Forelimb muscle (tissue), 1 donor: ENCODE data around the gene DYRK3. TPM values are rescaled to one million over a fixed set of nuclear protein-coding genes. Genes with fewer than 3 reads are reported as not detected.

Source experiments
- DNase-seq: peaks from one replicate; pipeline ENCODE4 v3.0.0-alpha.2; 2013; ENCODE audit warnings: low read depth
- polyA plus RNA-seq: library from polyadenylated mRNA; unstranded; fragments of 120-200 nt; gene quantifications from one replicate; pipeline ENCODE4 v1.2.1, GENCODE V29; 2013; ENCODE audit not compliant: insufficient read length

DYRK3 gene
- polyA plus RNA-seq, 1 donor = 3.6 TPM

DNA sequence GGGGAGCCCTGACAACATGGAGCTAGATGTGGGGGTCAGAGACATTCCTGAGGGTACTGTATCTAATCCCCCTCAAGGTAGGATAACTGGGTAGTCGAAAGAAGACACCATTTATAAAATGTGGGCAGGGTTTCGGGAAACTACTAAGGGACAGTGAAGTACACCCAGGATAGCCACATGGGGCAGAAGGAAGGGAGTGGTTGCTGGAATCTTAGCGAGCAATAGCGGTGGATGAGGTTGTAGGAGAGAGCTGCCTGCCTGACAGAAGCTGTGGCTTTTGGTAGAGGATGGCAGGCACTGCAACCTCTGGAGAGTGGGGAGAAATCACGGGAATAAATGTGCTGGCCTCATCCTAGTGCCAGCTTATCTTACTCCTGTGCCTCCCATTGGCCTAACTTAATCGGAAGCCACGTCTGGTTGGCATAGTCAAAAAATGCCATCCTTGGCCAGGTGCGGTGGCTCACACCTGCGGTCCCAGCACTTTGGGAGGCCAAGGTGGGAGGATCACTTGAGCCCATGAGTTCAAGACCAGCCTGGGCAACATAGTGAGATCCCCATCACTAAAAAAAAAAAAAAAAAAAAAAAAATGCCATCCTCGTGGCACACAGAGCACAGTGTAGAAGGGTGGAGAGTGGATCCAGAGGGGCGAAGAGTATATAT lies 26.0 kb downstream of the DYRK3 start:
- DNase-seq = no peak

DNA sequence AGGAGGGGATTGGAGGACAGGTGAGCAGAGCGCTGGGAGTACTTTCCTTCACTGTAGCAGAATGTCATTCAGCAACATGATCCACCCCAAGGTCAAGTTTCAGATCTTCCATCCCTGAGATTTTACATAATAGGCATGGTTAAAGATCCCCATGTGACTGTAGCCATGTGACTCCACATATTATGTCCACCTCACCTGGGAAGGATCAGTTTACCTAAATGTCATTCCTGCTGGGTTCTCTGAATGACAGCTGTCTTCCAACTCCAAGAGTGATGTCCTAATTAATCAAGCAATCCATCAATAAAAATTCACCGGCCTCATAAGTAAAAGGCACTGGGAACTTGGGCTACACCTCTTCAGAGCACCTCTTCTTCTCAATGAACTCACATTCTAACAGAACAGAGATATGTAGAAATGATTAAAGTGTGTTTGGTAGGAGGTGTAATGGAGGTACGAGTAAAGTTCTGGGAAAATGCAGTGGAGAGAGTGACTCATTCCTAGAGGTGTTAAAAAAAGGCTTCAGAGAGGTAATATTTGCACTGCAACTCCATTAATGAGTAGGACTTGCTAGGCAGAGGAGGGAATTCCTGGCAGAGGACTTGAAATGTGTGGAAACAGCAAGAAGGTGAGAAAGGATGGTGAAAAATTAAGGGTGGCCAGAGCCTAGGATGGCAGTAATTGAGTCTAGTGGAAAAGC lies 27.2 kb downstream of the DYRK3 start:
- DNase-seq = no peak

GRCh38 chr1:206663362-206663761 lies 28.0 kb downstream of the DYRK3 start:
- no peak for DNase-seq

GRCh38 chr1:206663832-206664652 lies 28.7 kb downstream of the DYRK3 start:
- no peak for DNase-seq

GRCh38 chr1:206664740-206665139 lies 29.4 kb downstream of the DYRK3 start:
- no peak for DNase-seq

DNA sequence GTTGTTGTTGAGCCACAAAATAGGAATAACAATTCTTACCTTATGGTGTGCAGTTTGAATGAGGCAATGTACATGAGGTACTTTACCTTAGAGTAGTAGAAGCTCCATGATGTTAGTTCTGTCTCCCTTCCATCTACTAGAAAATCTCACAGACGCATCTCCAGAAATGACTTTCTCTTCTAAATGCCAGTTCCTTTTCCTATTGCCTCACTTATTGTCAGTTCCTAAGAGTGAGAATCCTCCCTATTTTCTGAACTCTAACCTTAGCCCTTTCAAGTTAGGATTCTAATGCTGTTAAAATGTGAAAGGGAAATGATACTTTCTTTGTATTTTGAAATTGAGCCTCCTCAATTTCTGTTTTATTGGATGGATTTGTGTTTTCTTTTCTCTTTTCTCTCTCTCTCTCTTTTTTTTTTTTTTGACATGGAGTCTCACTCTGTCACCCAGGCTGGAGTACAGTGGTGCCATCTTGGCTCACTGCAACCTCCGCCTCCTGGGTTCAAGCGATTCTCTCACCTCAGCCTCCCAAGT lies 30.8 kb downstream of the DYRK3 start:
- no peak for DNase-seq

- DNase-seq = no peak
Measured at GRCh38 chr1:206666954-206667665, 31.8 kb downstream of the DYRK3 start.

DNA sequence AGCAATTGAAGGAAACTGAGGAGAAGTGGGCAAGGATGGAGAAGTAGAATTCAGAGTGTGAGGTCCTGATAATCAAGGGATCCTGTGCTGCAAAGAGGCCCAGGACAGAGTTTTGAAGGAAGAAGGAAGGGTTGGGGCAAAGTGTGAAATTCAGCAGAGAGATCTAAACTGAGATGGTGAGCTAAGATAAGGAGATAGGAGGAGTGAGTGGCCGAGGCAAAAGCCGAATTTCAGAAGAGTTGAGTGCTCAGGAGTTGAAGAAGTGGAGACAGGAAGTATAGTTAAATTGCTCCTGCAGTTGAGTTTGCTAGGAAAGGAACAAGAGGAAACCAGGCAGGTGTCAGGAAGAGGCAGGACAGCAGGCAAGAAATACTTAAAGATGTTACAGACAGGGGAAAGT lies 33.0 kb downstream of the DYRK3 start:
- no peak for DNase-seq

DNA sequence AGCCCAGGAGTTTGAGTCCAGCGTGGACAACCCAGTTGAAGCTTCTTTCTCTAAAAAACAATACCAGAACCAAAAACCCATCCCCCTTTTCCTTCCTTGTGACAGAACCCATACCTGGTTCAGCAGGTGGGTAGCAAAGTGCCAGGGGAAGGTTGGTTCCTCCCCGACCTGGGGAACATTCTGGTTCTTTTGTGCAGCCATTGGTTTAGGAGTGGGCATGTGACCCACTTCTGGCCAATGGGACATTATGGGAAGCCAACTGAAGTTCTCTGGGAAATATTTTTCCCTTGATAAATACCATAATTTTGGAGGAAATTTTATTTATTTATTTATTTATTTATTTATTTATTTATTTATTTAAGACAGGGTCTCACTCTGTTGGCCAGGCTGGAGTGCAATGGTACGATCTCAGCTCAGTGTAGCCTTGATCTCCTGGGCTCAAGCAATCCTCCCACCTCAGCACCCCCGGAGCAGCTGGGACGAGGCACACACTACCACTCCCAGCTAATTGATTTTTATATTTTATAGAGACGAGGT lies 33.6 kb downstream of the DYRK3 start:
- DNase-seq = no peak

DNA sequence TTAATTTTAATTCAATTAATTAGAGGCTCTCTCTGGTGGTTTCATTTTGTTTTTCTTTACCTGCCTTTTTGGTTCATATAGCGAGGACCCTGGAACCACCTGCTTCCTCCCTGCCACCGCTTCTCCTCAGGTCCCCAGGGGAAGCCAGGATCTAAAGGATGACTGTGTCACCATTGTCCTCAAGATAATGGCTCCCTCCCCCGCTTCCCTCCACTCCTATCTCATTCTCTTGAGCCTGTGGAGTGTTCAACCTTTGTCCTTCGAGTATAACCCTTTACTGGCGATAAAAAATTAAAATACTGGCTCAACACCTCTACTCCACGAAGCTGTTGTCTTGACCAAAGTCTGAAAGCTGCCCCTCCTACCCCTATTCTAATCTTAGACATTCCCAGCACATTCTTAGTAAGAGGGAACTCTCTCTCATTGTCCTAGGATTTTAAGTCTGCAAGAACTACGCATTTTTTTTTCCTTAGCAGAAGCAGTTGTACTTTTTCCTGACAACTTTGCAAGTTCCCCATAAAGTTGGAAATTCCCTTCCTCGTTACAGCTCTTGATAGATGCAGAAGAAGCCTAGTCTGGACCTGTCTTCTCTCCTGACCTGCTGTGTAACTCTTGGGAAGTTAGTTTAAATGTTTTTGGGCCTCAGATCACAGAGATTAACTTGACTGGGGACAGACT lies 36.8 kb downstream of the DYRK3 start:
- DNase-seq = no peak

GRCh38 chr1:206672844-206673758 lies 37.8 kb downstream of the DYRK3 start:
- DNase-seq = no peak

- DNase-seq = no peak
Measured at GRCh38 chr1:206674236-206674635, 38.9 kb downstream of the DYRK3 start.

- no peak for DNase-seq
Measured at GRCh38 chr1:206674745-206675175, 39.4 kb downstream of the DYRK3 start.

GRCh38 chr1:206676499-206676898 lies 41.2 kb downstream of the DYRK3 start:
- DNase-seq = no peak

- DNase-seq = no peak
Measured at GRCh38 chr1:206678490-206678889, 43.2 kb downstream of the DYRK3 start.

- no peak for DNase-seq
Measured at GRCh38 chr1:206679738-206680211, 44.4 kb downstream of the DYRK3 start.

GRCh38 chr1:206680279-206680678 lies 44.9 kb downstream of the DYRK3 start:
- no peak for DNase-seq

- no peak for DNase-seq
Measured at GRCh38 chr1:206681359-206681758, 46.0 kb downstream of the DYRK3 start.

- no peak for DNase-seq
Measured at GRCh38 chr1:206682111-206682510, 46.8 kb downstream of the DYRK3 start.

- no peak for DNase-seq
Measured at GRCh38 chr1:206683313-206683712, 48.0 kb downstream of the DYRK3 start.
